H7 (cell line): ENCODE measurements around the gene ATF4. TPM values are rescaled to one million over a fixed set of nuclear protein-coding genes. Genes with fewer than 3 reads are reported as not detected.
A peak's percentile ranks its signal among the peaks of the same experiment; 100 is the strongest.

Experiments used
- DNase-seq: peaks from one replicate; pipeline ENCODE4 v3.0.0; 2012
- H3K27me3 ChIP-seq: 2 replicates; pipeline ENCODE4 v1.6.0; 2011; ENCODE audit warnings: mild to moderate bottlenecking, low read length; ENCODE audit not compliant: control insufficient read depth, insufficient read depth
- H3K36me3 ChIP-seq: replicated peaks from 2 replicates; pipeline ENCODE4 v1.5.1; 2011; ENCODE audit warnings: low read length; ENCODE audit not compliant: control insufficient read depth, insufficient read depth
- H3K4me3 ChIP-seq: 2 replicates; pipeline ENCODE4 v1.5.1; 2011; ENCODE audit warnings: low read depth, mild to moderate bottlenecking, control low read depth, low read length, moderate library complexity; ENCODE audit not compliant: insufficient read depth
- total RNA-seq: library from RNA; depleted of rRNA; stranded (reverse); fragments of >200 nt; shearing (Covaris generic); gene quantifications from 2 replicates; pipeline ENCODE4 v1.2.3, GENCODE V29; 2014

ATF4 gene
- total RNA-seq, 1 experiment from 2014 or later = 503 TPM

- Histone ChIP-seq H3K36me3 (no peaks in the 10 kb centered on the region), H3K4me3 (no peak overlapping the region), H3K27me3 (no peaks in the 10 kb centered on the region)
- DNase-seq = no peak
Observed at GRCh38 chr22:39481595-39481994, 38.8 kb upstream of the ATF4 start.

- no peak for DNase-seq
- H3K36me3 ChIP-seq = no peaks in the 10 kb centered on the region
Observed at GRCh38 chr22:39482768-39483167, 37.6 kb upstream of the ATF4 start.

GRCh38 chr22:39486951-39487825 is 33.2 kb upstream of the ATF4 start:
- DNase-seq = peak; percentile 61
- Histone ChIP-seq H3K36me3 (no peaks in the 10 kb centered on the region), H3K27me3 (no peaks in the 10 kb centered on the region), H3K4me3 (no peak overlapping the region)

More at GRCh38 chr22:39482768-39483167, 37.6 kb upstream of the ATF4 start:
- Histone ChIP-seq H3K4me3 (no peak overlapping the region), H3K27me3 (no peaks in the 10 kb centered on the region)

GRCh38 chr22:39487826-39488520 is 32.4 kb upstream of the ATF4 start:
- Histone ChIP-seq H3K4me3 (no peak overlapping the region), H3K36me3 (no peaks in the 10 kb centered on the region), H3K27me3 (no peaks in the 10 kb centered on the region)
- peak; percentile 52 for DNase-seq

- Histone ChIP-seq H3K27me3 (no peaks in the 10 kb centered on the region), H3K36me3 (no peaks in the 10 kb centered on the region), H3K4me3 (no peak overlapping the region)
- DNase-seq = peak; percentile 65
Observed at GRCh38 chr22:39488563-39489083, 31.7 kb upstream of the ATF4 start.

GRCh38 chr22:39489094-39490068 is 31.0 kb upstream of the ATF4 start:
- DNase-seq = peak; percentile 48
- no peak overlapping the region for H3K4me3 ChIP-seq
- no peaks in the 10 kb centered on the region for H3K27me3 ChIP-seq
- H3K36me3 ChIP-seq = no peaks in the 10 kb centered on the region

GRCh38 chr22:39490135-39490798 is 30.1 kb upstream of the ATF4 start:
- H3K36me3 ChIP-seq = no peaks in the 10 kb centered on the region
- no peaks in the 10 kb centered on the region for H3K27me3 ChIP-seq
- no peak overlapping the region for H3K4me3 ChIP-seq
- peak; percentile 97 for DNase-seq

GRCh38 chr22:39490966-39491680 is 29.2 kb upstream of the ATF4 start:
- DNase-seq = peak; percentile 44
- Histone ChIP-seq H3K4me3 (no peak overlapping the region), H3K27me3 (no peaks in the 10 kb centered on the region), H3K36me3 (no peaks in the 10 kb centered on the region)

GRCh38 chr22:39491696-39492095 is 28.7 kb upstream of the ATF4 start:
- H3K36me3 ChIP-seq = no peaks in the 10 kb centered on the region

GRCh38 chr22:39492186-39492585 is 28.2 kb upstream of the ATF4 start:
- no peak for DNase-seq
- H3K4me3 ChIP-seq = no peak overlapping the region
- H3K27me3 ChIP-seq = no peaks in the 10 kb centered on the region
- no peaks in the 10 kb centered on the region for H3K36me3 ChIP-seq

More at GRCh38 chr22:39491696-39492095, 28.7 kb upstream of the ATF4 start:
- DNase-seq = no peak
- H3K4me3 ChIP-seq = no peak overlapping the region
- no peaks in the 10 kb centered on the region for H3K27me3 ChIP-seq

GRCh38 chr22:39493759-39494158 is 26.6 kb upstream of the ATF4 start:
- DNase-seq = no peak
- Histone ChIP-seq H3K27me3 (peaks cover 2% of the 10 kb centered on the region; the same call in 1 of the 2 replicates), H3K4me3 (no peak overlapping the region), H3K36me3 (no peaks in the 10 kb centered on the region)

GRCh38 chr22:39494471-39495120 is 25.8 kb upstream of the ATF4 start:
- peaks cover 3% of the 10 kb centered on the region; the same call in 1 of the 2 replicates for H3K27me3 ChIP-seq
- no peak overlapping the region for H3K4me3 ChIP-seq
- no peak for DNase-seq
- no peaks in the 10 kb centered on the region for H3K36me3 ChIP-seq
